Ishikawa (cell line): ENCODE results near the gene TMEM244.

Experiments
- CEBPB ChIP-seq: IDR thresholded peaks from 2 replicates; pipeline ENCODE4 v1.6.1; 2012
- CREB1 ChIP-seq: IDR thresholded peaks from 2 replicates; pipeline ENCODE4 v1.6.1; 2012; ENCODE audit warnings: low read depth
- EGR1 ChIP-seq: IDR thresholded peaks from 2 replicates; pipeline ENCODE4 v1.6.1; 2012
- EP300 ChIP-seq: IDR thresholded peaks from 2 replicates; pipeline ENCODE4 v1.6.1; 2012; ENCODE audit warnings: borderline replicate concordance
- FOXM1 ChIP-seq: IDR thresholded peaks from 2 replicates; pipeline ENCODE4 v1.6.1; 2012; ENCODE audit warnings: low read depth, borderline replicate concordance
- NFIC ChIP-seq: IDR thresholded peaks from 2 replicates; pipeline ENCODE4 v1.6.1; 2012
- RAD21 ChIP-seq: IDR thresholded peaks from 2 replicates; pipeline ENCODE4 v1.6.1; 2012; ENCODE audit warnings: low read depth
- TAF1 ChIP-seq: IDR thresholded peaks from 2 replicates; pipeline ENCODE4 v1.6.1; 2012; ENCODE audit warnings: low read depth, mild to moderate bottlenecking
- TCF12 ChIP-seq: IDR thresholded peaks from 2 replicates; pipeline ENCODE4 v1.6.1; 2012; ENCODE audit warnings: low read depth
- TEAD4 ChIP-seq: IDR thresholded peaks from 2 replicates; pipeline ENCODE4 v1.6.1; 2012
- YY1 ChIP-seq: IDR thresholded peaks from 2 replicates; pipeline ENCODE4 v1.6.1; 2012; ENCODE audit warnings: low read depth
- ZBTB7A ChIP-seq: IDR thresholded peaks from 2 replicates; pipeline ENCODE4 v1.6.1; 2012; ENCODE audit warnings: low read depth
- TF ChIP-seq, protein P1 (sequence below): IDR thresholded peaks from 2 replicates; pipeline ENCODE4 v1.6.1; 2012
- TF ChIP-seq, protein P2 (sequence below): IDR thresholded peaks from 2 replicates; pipeline ENCODE4 v1.6.1; 2012; ENCODE audit warnings: low read depth, mild to moderate bottlenecking
- TF ChIP-seq, protein P3 (sequence below): IDR thresholded peaks from 2 replicates; pipeline ENCODE4 v1.6.1; 2012

TMEM244 gene

DNA sequence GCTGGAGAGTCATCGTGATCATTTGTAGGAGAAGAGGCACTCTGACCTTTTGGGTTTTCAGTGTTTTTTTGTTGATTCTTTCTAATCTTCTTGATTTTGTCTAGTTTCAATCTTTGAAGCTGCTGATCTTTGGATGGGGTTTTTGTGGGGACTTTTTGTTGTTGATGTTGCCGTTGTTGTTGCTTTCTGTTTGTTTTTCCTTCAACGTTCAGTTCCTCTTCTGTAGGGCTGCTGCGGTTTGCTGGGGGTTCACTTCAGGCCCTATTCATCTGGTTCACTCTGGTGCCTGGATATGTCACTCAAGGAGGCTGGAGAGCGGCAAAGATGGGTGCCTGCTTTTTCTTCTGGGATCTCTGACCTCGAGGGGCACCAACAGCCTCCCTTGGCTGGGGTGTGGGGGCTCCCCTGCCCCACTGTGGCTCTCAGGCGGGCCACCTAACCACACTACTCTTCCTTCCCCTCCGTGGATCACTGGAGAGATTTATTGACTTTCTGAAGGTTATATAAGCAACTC, 21.5 kb upstream of the TMEM244 start:
- TF ChIP-seq FOXM1 (no peak), TAF1 (no peak), ZBTB7A (no peak)
- TF ChIP-seq, protein P1, sequence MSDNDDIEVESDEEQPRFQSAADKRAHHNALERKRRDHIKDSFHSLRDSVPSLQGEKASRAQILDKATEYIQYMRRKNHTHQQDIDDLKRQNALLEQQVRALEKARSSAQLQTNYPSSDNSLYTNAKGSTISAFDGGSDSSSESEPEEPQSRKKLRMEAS, result no peak

DNA sequence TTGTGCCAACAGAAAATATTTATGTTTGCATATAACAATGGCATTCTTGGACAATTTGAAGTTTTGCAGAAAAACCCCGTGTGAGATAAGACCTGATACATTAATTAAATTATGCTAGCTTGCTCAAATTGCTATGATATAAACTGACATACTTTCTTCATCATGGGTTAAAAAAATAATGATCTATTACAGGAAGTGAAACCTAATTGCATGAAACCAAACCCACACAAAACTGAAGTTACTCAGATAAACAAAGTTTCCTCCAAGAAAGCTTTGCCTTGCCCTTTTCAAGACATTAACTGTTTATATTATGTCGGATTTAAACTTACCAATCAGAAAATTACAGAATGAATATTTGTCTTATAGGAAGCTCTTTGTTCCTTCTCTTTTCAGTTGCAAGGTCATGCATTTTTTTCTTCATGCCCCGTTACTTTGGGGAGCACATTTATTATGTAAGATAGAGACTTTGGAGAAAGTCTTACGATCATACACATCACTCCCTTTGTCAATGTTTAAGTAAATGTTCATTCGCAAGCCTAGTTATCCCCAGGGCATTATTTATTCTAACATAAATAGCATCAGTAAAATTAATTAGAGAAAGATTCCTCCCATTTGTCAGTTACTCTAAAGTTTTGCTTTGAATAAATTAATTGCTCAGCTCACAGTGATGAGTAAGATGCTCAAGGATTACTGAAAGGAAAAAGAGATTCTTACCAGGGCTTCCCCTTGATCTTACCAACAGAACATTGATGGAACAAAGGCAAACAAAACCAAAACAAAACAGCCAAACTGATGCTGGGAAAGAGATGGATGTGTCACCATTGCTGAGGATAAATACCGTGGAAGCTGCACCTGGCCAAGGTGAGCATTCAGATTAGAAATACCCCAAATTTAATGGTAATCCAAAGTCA, 14.8 kb upstream of the TMEM244 start:
- TF ChIP-seq ZBTB7A (no peak), YY1 (no peak), RAD21 (no peak), TCF12 (no peak), EGR1 (no peak), NFIC (no peak), TEAD4 (no peak), CREB1 (no peak), TAF1 (no peak), FOXM1 (no peak), EP300 (no peak), CEBPB (no peak)
- TF ChIP-seq, protein P2, sequence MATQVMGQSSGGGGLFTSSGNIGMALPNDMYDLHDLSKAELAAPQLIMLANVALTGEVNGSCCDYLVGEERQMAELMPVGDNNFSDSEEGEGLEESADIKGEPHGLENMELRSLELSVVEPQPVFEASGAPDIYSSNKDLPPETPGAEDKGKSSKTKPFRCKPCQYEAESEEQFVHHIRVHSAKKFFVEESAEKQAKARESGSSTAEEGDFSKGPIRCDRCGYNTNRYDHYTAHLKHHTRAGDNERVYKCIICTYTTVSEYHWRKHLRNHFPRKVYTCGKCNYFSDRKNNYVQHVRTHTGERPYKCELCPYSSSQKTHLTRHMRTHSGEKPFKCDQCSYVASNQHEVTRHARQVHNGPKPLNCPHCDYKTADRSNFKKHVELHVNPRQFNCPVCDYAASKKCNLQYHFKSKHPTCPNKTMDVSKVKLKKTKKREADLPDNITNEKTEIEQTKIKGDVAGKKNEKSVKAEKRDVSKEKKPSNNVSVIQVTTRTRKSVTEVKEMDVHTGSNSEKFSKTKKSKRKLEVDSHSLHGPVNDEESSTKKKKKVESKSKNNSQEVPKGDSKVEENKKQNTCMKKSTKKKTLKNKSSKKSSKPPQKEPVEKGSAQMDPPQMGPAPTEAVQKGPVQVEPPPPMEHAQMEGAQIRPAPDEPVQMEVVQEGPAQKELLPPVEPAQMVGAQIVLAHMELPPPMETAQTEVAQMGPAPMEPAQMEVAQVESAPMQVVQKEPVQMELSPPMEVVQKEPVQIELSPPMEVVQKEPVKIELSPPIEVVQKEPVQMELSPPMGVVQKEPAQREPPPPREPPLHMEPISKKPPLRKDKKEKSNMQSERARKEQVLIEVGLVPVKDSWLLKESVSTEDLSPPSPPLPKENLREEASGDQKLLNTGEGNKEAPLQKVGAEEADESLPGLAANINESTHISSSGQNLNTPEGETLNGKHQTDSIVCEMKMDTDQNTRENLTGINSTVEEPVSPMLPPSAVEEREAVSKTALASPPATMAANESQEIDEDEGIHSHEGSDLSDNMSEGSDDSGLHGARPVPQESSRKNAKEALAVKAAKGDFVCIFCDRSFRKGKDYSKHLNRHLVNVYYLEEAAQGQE, result no peak
- TF ChIP-seq, protein P3, sequence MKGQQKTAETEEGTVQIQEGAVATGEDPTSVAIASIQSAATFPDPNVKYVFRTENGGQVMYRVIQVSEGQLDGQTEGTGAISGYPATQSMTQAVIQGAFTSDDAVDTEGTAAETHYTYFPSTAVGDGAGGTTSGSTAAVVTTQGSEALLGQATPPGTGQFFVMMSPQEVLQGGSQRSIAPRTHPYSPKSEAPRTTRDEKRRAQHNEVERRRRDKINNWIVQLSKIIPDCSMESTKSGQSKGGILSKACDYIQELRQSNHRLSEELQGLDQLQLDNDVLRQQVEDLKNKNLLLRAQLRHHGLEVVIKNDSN, result no peak
- TF ChIP-seq, protein P1, result no peak

DNA sequence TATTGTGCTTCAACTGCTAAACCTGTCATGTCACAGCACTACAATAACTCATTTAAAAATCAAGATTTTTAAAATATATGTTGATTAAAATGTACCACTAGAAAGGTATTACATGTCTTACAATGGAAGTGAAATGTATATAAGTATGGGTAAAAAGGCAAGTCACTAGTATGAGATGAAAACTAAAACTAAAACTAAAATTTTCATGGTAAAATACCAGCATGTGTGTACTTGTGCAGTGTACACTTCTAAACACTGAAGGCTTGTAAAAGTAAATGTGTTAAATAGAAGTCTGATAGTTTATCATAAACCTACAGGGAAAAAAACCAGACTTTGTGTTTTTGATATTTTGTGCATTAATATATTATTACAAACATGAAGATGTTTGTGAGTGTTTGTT, 13.7 kb upstream of the TMEM244 start:
- TF ChIP-seq TCF12 (no peak), EP300 (no peak), YY1 (no peak), FOXM1 (no peak), NFIC (no peak), ZBTB7A (no peak), CEBPB (no peak), RAD21 (no peak)
- TF ChIP-seq, protein P3, result no peak
- TF ChIP-seq, protein P2, result no peak

DNA sequence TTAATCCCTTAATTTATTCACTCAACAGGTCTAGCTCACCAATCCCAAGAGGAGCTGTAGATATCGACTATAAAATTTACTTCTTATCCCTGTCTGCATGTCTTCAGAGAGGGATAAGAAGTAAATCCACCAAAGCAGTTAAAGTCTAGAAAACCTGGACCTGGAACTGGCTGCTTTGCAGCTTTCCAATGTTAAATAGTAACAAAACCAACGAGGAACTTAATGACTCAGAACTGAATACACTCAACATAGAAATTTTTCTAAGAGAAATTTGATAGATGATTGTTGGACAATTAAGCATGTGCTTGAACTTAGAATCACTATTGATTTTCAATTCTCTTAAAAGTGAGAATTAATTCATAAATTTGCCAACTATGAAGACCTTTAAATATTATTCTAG, 11.5 kb upstream of the TMEM244 start:
- TF ChIP-seq RAD21, result no peak
- no peak for TF ChIP-seq TCF12
- no peak for TF ChIP-seq CEBPB
- no peak for TF ChIP-seq ZBTB7A
- TF ChIP-seq, protein P3, result no peak
- no peak for TF ChIP-seq NFIC
- TF ChIP-seq, protein P2, result no peak
- TF ChIP-seq TEAD4, result no peak
- TF ChIP-seq CREB1, result no peak
- no peak for TF ChIP-seq FOXM1
- TF ChIP-seq, protein P1, result no peak
- no peak for TF ChIP-seq YY1
- no peak for TF ChIP-seq EP300
- TF ChIP-seq EGR1, result no peak
- no peak for TF ChIP-seq TAF1
